SU-DHL-6 (cell line): Measurements from ENCODE around the gene ACBD6.

Experiments used
- H2AFZ ChIP-seq: fragments of 200-600 bp; sonication (generic); 2 replicates; pipeline ENCODE4 v1.6.1; 2014; ENCODE audit warnings: low read depth, mild to moderate bottlenecking, moderate library complexity, mixed read lengths, antibody characterized with exemption, low read length; ENCODE audit not compliant: severe bottlenecking
- H3F3A ChIP-seq: fragments of 200-600 bp; shearing (Covaris generic); 2 replicates; pipeline ENCODE4 v1.6.0; 2016; ENCODE audit warnings: antibody characterized with exemption, mild to moderate bottlenecking; ENCODE audit not compliant: insufficient read depth
- H3K27ac ChIP-seq: fragments of 200-600 bp; sonication (generic); 2 replicates; pipeline ENCODE4 v1.5.1; 2016; ENCODE audit warnings: low read depth, mild to moderate bottlenecking, low read length, moderate library complexity, mixed read lengths
- H3K27me3 ChIP-seq: fragments of 200-600 bp; sonication (generic), shearing (Covaris generic); 2 replicates; pipeline ENCODE4 v1.6.0; 2014; ENCODE audit warnings: mild to moderate bottlenecking, low read length
- H3K36me3 ChIP-seq: fragments of 200-600 bp; sonication (generic); 2 replicates; pipeline ENCODE4 v1.6.1; 2014; ENCODE audit warnings: mild to moderate bottlenecking, low read length, mixed read lengths
- H3K4me2 ChIP-seq: fragments of 300-600, 200-600 bp; shearing (Covaris generic), sonication (generic); 2 replicates; pipeline ENCODE4 v1.6.0; 2014; ENCODE audit warnings: low read length, low read depth, mild to moderate bottlenecking; ENCODE audit not compliant: poor library complexity, severe bottlenecking
- H3K4me3 ChIP-seq: fragments of 200-600 bp; sonication (generic); 2 replicates; pipeline ENCODE4 v1.5.1; 2014; ENCODE audit warnings: antibody characterized with exemption, low read length, mild to moderate bottlenecking, mixed read lengths; ENCODE audit not compliant: insufficient read depth, poor library complexity, severe bottlenecking
- H3K79me2 ChIP-seq: fragments of 200-600 bp; sonication (generic); 2 replicates; pipeline ENCODE4 v1.6.1; 2014; ENCODE audit warnings: mild to moderate bottlenecking, low read length, moderate library complexity; ENCODE audit not compliant: insufficient read depth
- H3K9ac ChIP-seq: fragments of 200-600 bp; sonication (generic); 2 replicates; pipeline ENCODE4 v1.7.0; 2014; ENCODE audit warnings: mild to moderate bottlenecking, low read length
- H3K9me2 ChIP-seq: fragments of 200-600 bp; sonication (generic); replicated peaks from 2 replicates; pipeline ENCODE4 v1.6.1; 2014; ENCODE audit warnings: low read length; ENCODE audit not compliant: insufficient read depth
- H3K9me3 ChIP-seq: fragments of 200-600 bp; sonication (generic); 2 replicates; pipeline ENCODE4 v1.6.1; 2014; ENCODE audit warnings: low read length, mixed read lengths; ENCODE audit not compliant: insufficient read depth
- H4K20me1 ChIP-seq: fragments of 200-600 bp; sonication (generic); 2 replicates; pipeline ENCODE4 v1.6.1; 2014; ENCODE audit warnings: low read depth, mild to moderate bottlenecking, antibody characterized with exemption, low read length, moderate library complexity, mixed read lengths
- CTCF ChIP-seq: fragments of 200-600 bp; sonication (generic); IDR thresholded peaks from one replicate; pipeline ENCODE4 v1.5.1; 2017; ENCODE audit warnings: antibody characterized with exemption, mild to moderate bottlenecking, low read length, moderate library complexity; ENCODE audit not compliant: insufficient read depth, poor library complexity, severe bottlenecking
- EZH2phosphoT487 ChIP-seq: fragments of 200-600 bp; sonication (generic), shearing (Covaris generic); conservative IDR thresholded peaks from 2 replicates; pipeline ENCODE4 v1.6.1; 2018; ENCODE audit warnings: mild to moderate bottlenecking, antibody characterized with exemption, low read length, moderate library complexity, mixed read lengths

ACBD6 gene

GRCh38 chr1:180536821-180537372 lies 34.5 kb upstream of the ACBD6 start:
- no peak overlapping the region for H3K9ac ChIP-seq
- H3K27ac ChIP-seq, result no peak overlapping the region
- TF ChIP-seq CTCF (no peak), EZH2phosphoT487 (no peak)
- no peaks in the 10 kb centered on the region for H3K27me3 ChIP-seq
- H3K36me3 ChIP-seq, result no peaks in the 10 kb centered on the region
- H3K4me3 ChIP-seq, result no peak overlapping the region
- no peaks in the 10 kb centered on the region for H3K9me3 ChIP-seq
- H3F3A ChIP-seq, result no peaks in the 10 kb centered on the region
- no peaks in the 10 kb centered on the region for H3K79me2 ChIP-seq
- no peaks in the 10 kb centered on the region for H4K20me1 ChIP-seq
- no peaks in the 10 kb centered on the region for H3K9me2 ChIP-seq
- no peak overlapping the region for H3K4me2 ChIP-seq
- H2AFZ ChIP-seq, result no peak overlapping the region

GRCh38 chr1:180535418-180535999 lies 33.1 kb upstream of the ACBD6 start:
- H2AFZ ChIP-seq, result no peak overlapping the region
- no peaks in the 10 kb centered on the region for H3K27me3 ChIP-seq
- no peaks in the 10 kb centered on the region for H3K9me2 ChIP-seq
- no peaks in the 10 kb centered on the region for H3K79me2 ChIP-seq
- H4K20me1 ChIP-seq, result no peaks in the 10 kb centered on the region
- no peak overlapping the region for H3K4me2 ChIP-seq
- no peak overlapping the region for H3K4me3 ChIP-seq
- H3K9ac ChIP-seq, result no peak overlapping the region
- no peak overlapping the region for H3K27ac ChIP-seq
- no peaks in the 10 kb centered on the region for H3K36me3 ChIP-seq
- H3F3A ChIP-seq, result no peaks in the 10 kb centered on the region
- no peaks in the 10 kb centered on the region for H3K9me3 ChIP-seq
- TF ChIP-seq EZH2phosphoT487, result no peak
- TF ChIP-seq CTCF, result no peak

- H3K27me3 ChIP-seq, result no peaks in the 10 kb centered on the region
These were observed 31.8 kb upstream of the ACBD6 start for GRCh38 chr1:180534214-180534613.

More at GRCh38 chr1:180534214-180534613, 31.8 kb upstream of the ACBD6 start:
- Histone ChIP-seq H3K9me3 (no peaks in the 10 kb centered on the region), H3K4me2 (no peak overlapping the region), H3K9ac (no peak overlapping the region), H3K27ac (no peak overlapping the region), H3K9me2 (no peaks in the 10 kb centered on the region), H3F3A (no peaks in the 10 kb centered on the region), H3K36me3 (no peaks in the 10 kb centered on the region), H3K79me2 (no peaks in the 10 kb centered on the region), H3K4me3 (no peak overlapping the region), H4K20me1 (no peaks in the 10 kb centered on the region), H2AFZ (no peak overlapping the region)
- TF ChIP-seq CTCF (no peak), EZH2phosphoT487 (no peak)
